AG09309 (cell line): Measurements from ENCODE around the gene LRIG3.

Source experiments
- DNase-seq: peaks from one replicate; pipeline ENCODE4 v3.0.0-alpha.2; 2010; ENCODE audit warnings: low read depth
- H3K4me3 ChIP-seq: 2 replicates; pipeline ENCODE4 v1.5.1; 2011; ENCODE audit warnings: mild to moderate bottlenecking, low read depth, low read length, moderate library complexity; ENCODE audit not compliant: control insufficient read depth
- TF ChIP-seq, protein P1 (sequence below): IDR thresholded peaks from 2 replicates; pipeline ENCODE4 v1.5.1; 2011; ENCODE audit warnings: mild to moderate bottlenecking, low read depth, low read length, inconsistent platforms; ENCODE audit not compliant: insufficient read depth, control insufficient read depth; ENCODE audit errors: missing control alignments

Gene LRIG3

GRCh38 chr12:58943079-58943478, 22.8 kb upstream of the LRIG3 start:
- no peak overlapping the region for H3K4me3 ChIP-seq
- DNase-seq: no peak
- TF ChIP-seq, protein P1, sequence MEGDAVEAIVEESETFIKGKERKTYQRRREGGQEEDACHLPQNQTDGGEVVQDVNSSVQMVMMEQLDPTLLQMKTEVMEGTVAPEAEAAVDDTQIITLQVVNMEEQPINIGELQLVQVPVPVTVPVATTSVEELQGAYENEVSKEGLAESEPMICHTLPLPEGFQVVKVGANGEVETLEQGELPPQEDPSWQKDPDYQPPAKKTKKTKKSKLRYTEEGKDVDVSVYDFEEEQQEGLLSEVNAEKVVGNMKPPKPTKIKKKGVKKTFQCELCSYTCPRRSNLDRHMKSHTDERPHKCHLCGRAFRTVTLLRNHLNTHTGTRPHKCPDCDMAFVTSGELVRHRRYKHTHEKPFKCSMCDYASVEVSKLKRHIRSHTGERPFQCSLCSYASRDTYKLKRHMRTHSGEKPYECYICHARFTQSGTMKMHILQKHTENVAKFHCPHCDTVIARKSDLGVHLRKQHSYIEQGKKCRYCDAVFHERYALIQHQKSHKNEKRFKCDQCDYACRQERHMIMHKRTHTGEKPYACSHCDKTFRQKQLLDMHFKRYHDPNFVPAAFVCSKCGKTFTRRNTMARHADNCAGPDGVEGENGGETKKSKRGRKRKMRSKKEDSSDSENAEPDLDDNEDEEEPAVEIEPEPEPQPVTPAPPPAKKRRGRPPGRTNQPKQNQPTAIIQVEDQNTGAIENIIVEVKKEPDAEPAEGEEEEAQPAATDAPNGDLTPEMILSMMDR: no peak

GRCh38 chr12:58942345-58942744, 22.0 kb upstream of the LRIG3 start:
- DNase-seq: no peak
- no peak overlapping the region for H3K4me3 ChIP-seq
- TF ChIP-seq, protein P1: no peak

- TF ChIP-seq, protein P1: no peak
- no peak overlapping the region for H3K4me3 ChIP-seq
- no peak for DNase-seq
Measured at GRCh38 chr12:58939399-58940100, 19.2 kb upstream of the LRIG3 start.

DNA sequence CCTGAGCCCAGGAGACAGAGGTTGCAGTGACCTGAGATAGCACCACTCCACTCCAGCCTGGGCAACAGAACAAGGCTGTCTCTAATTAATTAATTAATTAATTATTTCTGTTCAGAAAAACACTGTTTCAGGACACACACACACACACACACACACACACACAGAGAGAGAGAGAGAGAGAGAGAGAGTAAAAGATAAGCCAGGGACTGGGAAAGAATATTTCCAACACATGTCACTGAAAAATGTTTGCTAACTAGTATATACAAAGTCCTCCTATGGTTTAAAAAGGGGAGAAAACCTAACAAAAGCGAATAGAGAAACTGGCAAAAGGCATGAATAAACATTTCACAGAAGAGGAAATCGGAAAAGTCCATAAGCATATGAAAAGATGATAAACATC, 18.1 kb upstream of the LRIG3 start:
- TF ChIP-seq, protein P1: no peak
- DNase-seq: no peak
- no peak overlapping the region for H3K4me3 ChIP-seq

DNA sequence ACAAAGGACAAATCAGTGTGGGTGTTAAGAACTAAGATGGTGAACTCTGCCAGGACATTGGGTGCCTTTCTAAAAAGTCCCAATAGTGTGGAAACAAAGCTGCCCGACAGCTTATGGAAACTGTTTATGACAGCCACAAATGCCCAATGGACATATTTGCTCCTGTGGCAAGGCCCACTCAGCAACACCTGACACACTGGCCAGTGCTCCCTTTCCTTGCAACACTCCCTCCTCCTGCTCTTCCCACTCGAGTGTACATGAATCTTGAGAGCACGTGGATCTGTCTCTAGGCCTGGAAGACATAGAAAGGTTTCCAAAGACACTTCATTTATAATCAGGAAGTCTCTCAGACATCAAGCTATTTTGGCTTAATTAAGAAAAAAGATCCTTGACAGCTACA, 14.2 kb upstream of the LRIG3 start:
- TF ChIP-seq, protein P1: no peak
- H3K4me3 ChIP-seq: no peak overlapping the region
- no peak for DNase-seq

GRCh38 chr12:58932806-58933681, 12.7 kb upstream of the LRIG3 start:
- no peak for DNase-seq
- TF ChIP-seq, protein P1: no peak
- H3K4me3 ChIP-seq: no peak overlapping the region
